Neuron (in vitro differentiated cells): ENCODE measurements around the gene AQP9.

Experiments
- H2AFZ ChIP-seq: one replicate; pipeline ENCODE4 v1.6.1; 2013; ENCODE audit warnings: low read depth, mild to moderate bottlenecking, inconsistent platforms, low read length, moderate library complexity
- H3K27me3 ChIP-seq: one replicate; pipeline ENCODE4 v1.6.1; 2013; ENCODE audit warnings: low read length; ENCODE audit not compliant: insufficient read depth
- H3K36me3 ChIP-seq: one replicate; pipeline ENCODE4 v1.6.1; 2013; ENCODE audit warnings: low read length; ENCODE audit not compliant: insufficient read depth
- H3K4me1 ChIP-seq: one replicate; pipeline ENCODE4 v1.6.1; 2013; ENCODE audit warnings: low read length; ENCODE audit not compliant: insufficient read depth
- H3K4me3 ChIP-seq: 2 replicates; pipeline ENCODE4 v1.5.1; 2013; ENCODE audit warnings: mild to moderate bottlenecking, low read length, moderate library complexity
- H3K9me3 ChIP-seq: one replicate; pipeline ENCODE4 v1.6.1; 2013; ENCODE audit warnings: low read length

AQP9 gene

GRCh38 chr15:58146749-58147148 lies 8.6 kb downstream of the AQP9 start:
- Histone ChIP-seq H3K9me3 (no peaks in the 10 kb centered on the region), H3K4me1 (no peaks in the 10 kb centered on the region), H2AFZ (no peak overlapping the region), H3K36me3 (no peaks in the 10 kb centered on the region), H3K27me3 (peaks cover 10% of the 10 kb centered on the region), H3K4me3 (no peak overlapping the region)

DNA sequence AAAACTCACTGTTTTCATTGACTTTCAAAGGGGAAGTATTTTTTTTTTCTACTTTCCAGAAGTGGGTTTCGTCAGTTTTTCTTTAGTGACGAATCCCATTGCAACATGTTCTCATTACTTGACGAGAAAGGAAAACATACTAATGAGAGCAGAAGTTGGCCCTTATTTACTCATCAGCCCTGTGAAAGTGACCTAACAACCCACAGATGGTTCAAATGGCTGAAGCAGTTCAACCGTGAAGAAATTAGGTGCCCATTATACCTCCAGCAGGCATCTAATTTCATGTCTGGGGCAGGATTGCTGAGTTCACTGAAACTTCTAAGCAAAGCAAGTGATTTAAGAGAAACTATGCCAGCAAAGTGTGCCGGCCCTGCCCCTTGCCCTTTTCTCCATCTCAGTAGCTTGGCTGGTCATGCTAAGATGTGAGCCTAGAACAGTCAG lies 9.0 kb downstream of the AQP9 start:
- H3K27me3 ChIP-seq = peaks cover 5% of the 10 kb centered on the region

DNA sequence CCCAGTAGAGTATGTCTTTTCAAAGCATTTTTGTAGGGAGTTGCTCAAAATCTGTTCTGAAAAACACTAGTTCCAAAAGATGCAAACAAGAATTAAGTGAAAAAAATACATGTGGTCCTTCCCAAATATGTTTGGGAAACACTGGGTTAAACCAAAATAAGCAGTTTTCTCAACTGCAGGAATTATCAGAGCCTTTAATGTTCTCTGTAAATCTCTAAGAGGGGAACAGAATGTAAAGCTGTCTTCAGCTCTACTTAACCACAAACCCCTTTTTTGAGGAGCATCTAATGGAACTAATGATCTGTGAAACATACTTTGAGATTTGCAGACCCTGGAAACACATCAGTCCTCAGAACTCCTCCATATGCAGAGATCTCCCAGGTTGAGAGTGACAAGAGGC lies 9.9 kb downstream of the AQP9 start:
- Histone ChIP-seq H3K4me1 (no peaks in the 10 kb centered on the region), H3K9me3 (no peaks in the 10 kb centered on the region), H3K27me3 (peaks cover 5% of the 10 kb centered on the region), H2AFZ (no peak overlapping the region), H3K36me3 (no peaks in the 10 kb centered on the region), H3K4me3 (no peak overlapping the region)

More for the DNA sequence above, 9.0 kb downstream of the AQP9 start:
- no peaks in the 10 kb centered on the region for H3K4me1 ChIP-seq
- no peak overlapping the region for H2AFZ ChIP-seq
- no peaks in the 10 kb centered on the region for H3K36me3 ChIP-seq
- H3K9me3 ChIP-seq = no peaks in the 10 kb centered on the region
- no peak overlapping the region for H3K4me3 ChIP-seq

DNA sequence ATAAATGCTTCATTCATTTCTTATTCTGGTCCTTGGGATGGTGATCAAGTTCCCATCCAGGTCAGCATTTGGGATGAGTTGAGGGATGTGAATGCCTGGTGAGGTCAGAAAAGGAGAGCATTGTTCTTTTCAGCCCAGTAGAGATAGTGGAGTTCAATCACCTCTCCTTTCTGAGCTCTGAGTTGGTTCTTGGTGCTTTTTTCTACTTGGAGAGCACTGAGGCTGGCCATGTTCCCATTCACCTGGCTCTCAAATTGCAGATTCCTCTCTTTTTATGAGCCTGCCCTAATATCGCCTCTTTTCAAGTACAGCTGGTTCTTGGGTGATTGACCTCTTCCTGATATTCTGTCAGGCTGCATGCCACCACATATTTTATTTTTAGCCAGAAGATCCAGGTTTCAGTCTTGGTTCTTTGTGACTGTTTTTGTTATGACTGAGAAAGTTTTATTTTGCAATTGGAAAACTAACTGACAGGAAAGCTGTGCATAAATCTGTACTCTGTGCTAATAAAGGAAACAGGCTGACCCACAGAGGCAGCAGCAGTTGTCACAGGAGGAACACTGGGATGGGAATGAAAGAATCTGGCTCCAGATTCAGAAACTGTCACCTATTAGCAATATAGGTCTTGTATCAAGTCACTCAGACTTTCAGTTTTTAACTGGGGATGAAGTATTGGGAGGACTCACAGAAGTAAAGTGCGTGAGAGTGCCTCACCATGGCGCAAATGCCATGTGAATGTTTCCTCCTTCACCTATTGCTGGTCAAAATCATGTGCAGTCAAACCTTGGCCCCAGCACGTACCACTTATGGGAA lies 10.7 kb downstream of the AQP9 start:
- Histone ChIP-seq H3K4me3 (no peak overlapping the region), H2AFZ (no peak overlapping the region), H3K36me3 (no peaks in the 10 kb centered on the region), H3K9me3 (no peaks in the 10 kb centered on the region), H3K27me3 (peaks cover 3% of the 10 kb centered on the region), H3K4me1 (no peaks in the 10 kb centered on the region)

DNA sequence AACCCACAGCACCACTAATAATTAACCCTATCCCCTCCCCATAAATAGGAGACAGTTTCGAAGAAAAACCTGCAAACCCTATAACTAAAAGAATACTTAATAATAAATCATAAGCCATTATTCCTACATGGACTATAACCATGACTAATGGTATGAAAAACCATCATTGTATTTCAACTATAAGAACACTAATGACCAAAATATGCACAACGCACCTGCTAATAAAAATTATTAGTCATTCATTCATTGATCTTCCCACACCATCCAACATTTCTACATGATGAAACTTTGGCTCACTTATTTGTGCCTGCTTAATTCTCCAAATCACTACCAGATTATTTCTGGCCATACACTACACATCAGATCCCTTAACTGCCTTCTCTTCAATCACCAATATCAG lies 16.6 kb downstream of the AQP9 start:
- H3K4me1 ChIP-seq = no peaks in the 10 kb centered on the region
- H3K36me3 ChIP-seq = no peaks in the 10 kb centered on the region
- no peaks in the 10 kb centered on the region for H3K9me3 ChIP-seq
- H3K4me3 ChIP-seq = no peak overlapping the region
- H3K27me3 ChIP-seq = peaks cover 8% of the 10 kb centered on the region
- no peak overlapping the region for H2AFZ ChIP-seq

GRCh38 chr15:58159827-58160386 lies 21.7 kb downstream of the AQP9 start:
- Histone ChIP-seq H3K4me1 (no peaks in the 10 kb centered on the region), H3K4me3 (no peak overlapping the region), H3K27me3 (peaks cover 8% of the 10 kb centered on the region), H3K9me3 (no peaks in the 10 kb centered on the region), H2AFZ (no peak overlapping the region), H3K36me3 (no peaks in the 10 kb centered on the region)

- Histone ChIP-seq H3K4me3 (no peak overlapping the region), H3K27me3 (peaks cover 6% of the 10 kb centered on the region), H3K36me3 (no peaks in the 10 kb centered on the region), H3K4me1 (no peaks in the 10 kb centered on the region), H3K9me3 (no peaks in the 10 kb centered on the region), H2AFZ (no peak overlapping the region)
Observed at GRCh38 chr15:58161436-58161930, 23.3 kb downstream of the AQP9 start.

GRCh38 chr15:58163985-58164384 lies 25.8 kb downstream of the AQP9 start:
- Histone ChIP-seq H3K9me3 (no peaks in the 10 kb centered on the region), H3K4me1 (no peaks in the 10 kb centered on the region), H3K27me3 (peaks cover 3% of the 10 kb centered on the region), H3K4me3 (no peak overlapping the region), H2AFZ (no peak overlapping the region), H3K36me3 (no peaks in the 10 kb centered on the region)

- H3K36me3 ChIP-seq = no peaks in the 10 kb centered on the region
- no peaks in the 10 kb centered on the region for H3K4me1 ChIP-seq
- no peaks in the 10 kb centered on the region for H3K27me3 ChIP-seq
- H2AFZ ChIP-seq = no peak overlapping the region
- no peak overlapping the region for H3K4me3 ChIP-seq
- H3K9me3 ChIP-seq = no peaks in the 10 kb centered on the region
Observed at GRCh38 chr15:58164926-58165325, 26.7 kb downstream of the AQP9 start.

GRCh38 chr15:58165661-58166060 lies 27.5 kb downstream of the AQP9 start:
- H3K9me3 ChIP-seq = no peaks in the 10 kb centered on the region
- H3K4me3 ChIP-seq = no peak overlapping the region
- H2AFZ ChIP-seq = no peak overlapping the region
- H3K27me3 ChIP-seq = no peaks in the 10 kb centered on the region
- no peaks in the 10 kb centered on the region for H3K4me1 ChIP-seq
- H3K36me3 ChIP-seq = no peaks in the 10 kb centered on the region

- Histone ChIP-seq H3K9me3 (no peaks in the 10 kb centered on the region), H3K4me3 (no peak overlapping the region), H3K36me3 (no peaks in the 10 kb centered on the region), H2AFZ (no peak overlapping the region), H3K27me3 (no peaks in the 10 kb centered on the region), H3K4me1 (no peaks in the 10 kb centered on the region)
Observed at GRCh38 chr15:58167095-58167691, 29.0 kb downstream of the AQP9 start.

- H3K27me3 ChIP-seq = no peaks in the 10 kb centered on the region
Observed at GRCh38 chr15:58169934-58170333, 31.8 kb downstream of the AQP9 start.

DNA sequence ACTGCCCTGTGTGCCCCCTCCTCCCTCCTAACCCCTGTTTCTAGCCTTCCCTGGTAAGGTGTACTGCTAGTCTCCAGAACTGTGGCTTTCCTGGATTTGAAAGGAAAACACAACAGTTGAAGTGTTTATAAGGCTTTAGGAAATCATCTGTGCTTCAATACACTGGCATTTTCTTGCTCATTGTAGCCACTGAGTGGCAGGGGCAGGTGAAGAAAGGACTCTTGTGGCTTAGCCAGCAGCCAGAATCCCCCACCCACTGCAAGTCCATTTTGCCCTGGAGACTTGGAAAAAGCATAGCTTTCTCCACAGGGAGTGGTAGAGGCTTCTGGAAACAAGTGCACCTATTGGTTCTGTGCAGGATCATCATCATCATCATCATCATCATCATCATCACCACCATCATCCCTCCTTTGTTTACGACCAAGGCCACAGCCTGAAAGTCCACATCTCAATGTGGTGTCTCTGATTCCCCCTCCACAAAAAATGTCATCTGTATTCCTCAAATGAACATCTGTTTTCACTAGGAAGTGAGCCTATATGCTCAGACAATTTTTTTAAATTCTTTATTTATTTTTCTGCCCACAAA lies 33.4 kb downstream of the AQP9 start:
- Histone ChIP-seq H3K9me3 (no peaks in the 10 kb centered on the region), H2AFZ (no peak overlapping the region)

More at GRCh38 chr15:58169934-58170333, 31.8 kb downstream of the AQP9 start:
- no peaks in the 10 kb centered on the region for H3K4me1 ChIP-seq
- no peak overlapping the region for H3K4me3 ChIP-seq
- H3K36me3 ChIP-seq = no peaks in the 10 kb centered on the region
- no peaks in the 10 kb centered on the region for H3K9me3 ChIP-seq
- H2AFZ ChIP-seq = no peak overlapping the region

More for the DNA sequence above, 33.4 kb downstream of the AQP9 start:
- Histone ChIP-seq H3K4me1 (no peaks in the 10 kb centered on the region), H3K27me3 (no peaks in the 10 kb centered on the region), H3K4me3 (no peak overlapping the region), H3K36me3 (no peaks in the 10 kb centered on the region)
